GM21737 (cell line): ENCODE data around the gene FAM83E.
"Not testable (repeated sequence)": the region's sequence is repeated elsewhere in the genome, so short reads cannot be mapped to it uniquely, and the experiment has no call there.

Source experiments
- ATAC-seq: cut with Tn5 transposase; IDR thresholded peaks from one replicate; pipeline ENCODE4 v1.9.1; 2021; ENCODE audit warnings: mild to moderate bottlenecking, moderate library complexity; ENCODE audit not compliant: unreplicated experiment

FAM83E gene

GRCh38 chr19:48614436-48615230 lies at the start of gene FAM83E:
FAM83E (minus strand) TSS chr19:48615076; CDS start chr19:48613372, 1,704 bp downstream.
- ATAC-seq: no peak

GRCh38 chr19:48664476-48664875 lies 49.6 kb upstream of the FAM83E start:
- no peak for ATAC-seq

DNA sequence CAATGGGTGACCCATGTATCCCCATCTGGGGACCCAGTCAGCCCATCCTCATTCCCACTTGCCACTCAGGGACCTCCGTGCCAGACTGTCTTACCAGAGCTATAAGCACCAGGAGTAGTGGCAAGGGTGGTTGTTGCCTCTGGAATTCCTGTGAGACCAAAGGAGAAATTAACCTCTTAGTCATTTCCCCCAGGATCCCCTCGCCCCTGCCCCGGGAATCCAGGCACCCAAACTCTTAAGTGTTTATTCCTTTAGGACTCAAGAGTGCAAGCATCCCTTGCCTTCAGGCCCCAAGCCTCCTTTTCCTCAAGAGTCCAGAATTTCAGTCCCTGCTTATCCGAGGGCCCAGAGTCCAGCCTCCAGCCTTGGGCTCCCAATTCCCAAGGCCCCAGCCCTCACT lies 48.8 kb upstream of the FAM83E start:
- no peak for ATAC-seq

DNA sequence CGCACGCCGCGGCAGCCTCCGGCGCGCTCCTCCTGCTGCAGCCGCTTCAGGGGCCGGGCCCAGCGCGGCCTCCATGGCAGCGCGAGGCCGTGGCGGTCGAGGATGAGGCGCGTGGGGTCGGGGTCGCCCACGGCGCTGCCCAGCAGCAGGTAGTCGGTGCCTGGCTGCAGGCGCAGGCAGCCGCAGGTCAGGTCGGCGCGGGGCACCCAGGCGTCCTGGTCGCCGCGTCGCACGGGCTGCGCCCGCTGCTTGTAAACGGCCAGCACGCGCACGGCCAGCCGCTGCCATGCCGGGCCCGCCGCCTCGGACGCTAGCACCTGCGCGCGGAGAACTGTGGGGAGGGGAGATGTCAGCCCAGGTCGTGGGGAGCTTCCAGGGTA lies 46.8 kb upstream of the FAM83E start:
- no peak for ATAC-seq

DNA sequence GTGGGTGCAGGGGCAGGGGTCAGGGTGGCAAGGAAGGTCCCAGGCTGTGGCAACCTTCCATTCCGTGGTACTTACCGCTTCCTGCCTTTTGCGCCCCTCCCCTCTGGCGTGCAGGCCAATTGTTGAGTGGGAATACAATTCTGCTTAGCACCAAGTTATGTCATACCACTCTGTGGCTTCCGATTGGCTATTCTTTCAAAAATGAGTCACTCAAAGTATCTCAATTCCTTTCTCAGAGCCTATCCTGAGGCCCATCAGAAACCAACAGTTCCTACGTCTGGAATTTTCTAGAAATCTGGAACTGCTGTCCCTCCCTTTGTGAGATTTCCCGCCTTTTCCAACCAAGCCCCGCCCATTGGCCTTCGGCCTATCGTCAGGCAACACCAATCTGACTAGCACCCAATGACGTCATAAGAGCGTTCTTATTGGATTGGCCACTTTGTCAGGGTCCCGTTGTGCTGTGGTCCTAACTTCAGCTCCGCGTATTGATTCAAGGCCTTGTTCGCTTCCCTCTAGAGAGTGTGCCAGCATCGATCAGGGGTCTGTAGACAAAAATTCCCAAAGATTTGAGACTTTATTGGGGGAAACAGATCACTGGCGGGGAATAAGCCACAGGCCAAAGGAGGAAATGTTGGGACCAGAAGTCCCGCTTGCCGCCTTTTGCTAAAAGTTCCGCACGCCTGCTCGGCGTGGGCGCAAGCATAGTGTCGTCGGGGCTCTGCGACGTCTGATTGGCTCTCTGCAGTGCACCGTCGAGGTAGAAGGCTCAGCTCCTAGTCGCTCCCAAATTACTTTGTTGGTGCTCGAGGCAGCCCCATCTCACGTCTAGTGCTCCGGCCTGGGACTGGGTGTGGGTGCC lies 46.2 kb upstream of the FAM83E start:
- ATAC-seq: peak; percentile 82

DNA sequence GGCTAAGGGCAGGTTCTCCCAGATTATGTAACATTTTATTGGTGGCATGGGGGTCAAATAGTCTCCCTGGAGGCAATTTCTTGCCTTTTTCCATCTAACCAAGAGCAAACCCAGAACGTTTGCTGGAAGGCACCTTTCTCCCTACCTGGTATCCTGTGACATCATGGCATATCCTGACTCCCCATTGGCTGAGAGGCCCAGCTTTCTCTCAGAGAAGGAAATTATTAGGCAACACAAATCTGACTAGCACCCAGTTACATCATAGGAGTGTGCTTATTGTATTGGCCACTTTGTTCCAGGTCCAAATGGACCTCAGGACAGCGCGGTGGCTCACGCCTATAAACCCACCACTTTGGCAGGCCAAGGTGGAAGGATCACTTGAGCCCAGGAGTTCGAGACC lies 44.9 kb upstream of the FAM83E start:
- ATAC-seq: no peak

- ATAC-seq: no peak
Measured at GRCh38 chr19:48658483-48658882, 43.6 kb upstream of the FAM83E start.

GRCh38 chr19:48657828-48658227 lies 43.0 kb upstream of the FAM83E start:
- not testable (repeated sequence) for ATAC-seq

- no peak for ATAC-seq
Measured at GRCh38 chr19:48656840-48657474, 42.1 kb upstream of the FAM83E start.

DNA sequence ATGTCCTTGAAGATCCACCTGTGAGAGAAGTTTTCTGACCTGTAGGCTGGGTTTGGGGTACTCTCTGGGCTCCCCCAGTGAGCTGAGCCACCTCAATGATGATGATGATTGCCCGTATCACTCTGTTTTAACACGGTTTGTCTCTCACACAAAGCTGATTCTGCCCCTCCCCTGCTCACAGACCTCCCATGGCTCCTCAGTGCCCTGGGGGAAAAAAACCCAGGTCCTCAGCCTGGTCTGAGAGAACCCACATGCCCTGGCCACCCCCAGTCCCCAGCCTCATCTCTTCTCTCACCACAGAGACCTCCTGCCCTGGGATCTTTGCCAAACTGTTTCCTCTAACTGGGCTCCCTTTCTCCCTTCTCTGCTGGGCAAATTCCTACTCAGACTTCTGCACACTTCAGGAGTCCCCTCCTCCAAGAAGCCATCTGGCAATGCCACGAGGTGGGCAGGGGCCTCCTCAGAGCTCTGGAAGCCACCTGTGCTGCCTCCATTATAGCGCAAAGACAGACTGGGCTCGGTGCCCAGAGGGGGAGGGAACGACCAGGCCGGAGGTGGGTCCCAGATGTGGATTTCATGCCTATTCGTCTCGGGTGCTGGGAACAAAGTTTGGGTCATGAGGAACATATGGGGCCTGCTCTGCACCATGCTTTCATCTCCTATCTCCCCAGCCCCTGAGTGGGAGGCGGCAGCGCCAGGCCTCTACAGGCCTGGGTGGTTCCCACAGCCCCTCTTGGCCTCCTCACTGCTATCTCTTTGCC lies 39.6 kb upstream of the FAM83E start:
- no peak for ATAC-seq

- no peak for ATAC-seq
Measured at GRCh38 chr19:48651683-48652048, 36.8 kb upstream of the FAM83E start.

DNA sequence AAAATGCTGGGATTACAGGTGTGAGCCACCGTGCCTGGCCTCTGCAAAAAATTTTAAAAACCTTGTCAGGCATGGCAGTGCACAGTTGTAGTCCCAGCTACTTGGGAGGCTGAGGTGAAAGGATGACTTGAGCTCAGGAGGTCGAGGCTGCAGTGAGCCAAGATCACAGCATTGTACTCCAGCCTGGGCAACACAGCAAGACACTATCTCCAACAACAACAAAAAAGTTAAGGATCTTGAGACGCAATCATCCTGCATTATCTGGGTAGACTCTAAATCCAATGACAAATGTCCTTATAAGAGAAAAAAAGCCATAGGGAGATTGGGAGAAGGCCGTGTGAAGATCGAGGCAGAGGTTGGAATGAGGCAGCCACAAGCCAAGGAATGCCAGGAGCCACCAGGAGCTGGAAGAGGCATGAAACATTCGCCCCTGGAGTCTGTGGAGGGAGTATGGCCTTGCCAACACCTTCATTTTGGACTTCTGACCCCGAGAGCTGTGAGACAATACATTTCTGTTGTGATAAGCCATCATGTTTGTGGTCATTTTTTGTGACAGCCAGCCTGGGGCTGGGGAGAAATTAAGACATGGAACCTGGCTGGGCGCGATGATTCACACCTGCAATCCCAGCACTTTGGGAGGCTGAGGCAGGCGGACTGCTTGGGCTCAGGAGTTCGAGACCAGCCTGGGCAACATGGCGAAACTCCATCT lies 36.3 kb upstream of the FAM83E start:
- no peak for ATAC-seq

GRCh38 chr19:48648134-48648533 lies 33.3 kb upstream of the FAM83E start:
- ATAC-seq: no peak

DNA sequence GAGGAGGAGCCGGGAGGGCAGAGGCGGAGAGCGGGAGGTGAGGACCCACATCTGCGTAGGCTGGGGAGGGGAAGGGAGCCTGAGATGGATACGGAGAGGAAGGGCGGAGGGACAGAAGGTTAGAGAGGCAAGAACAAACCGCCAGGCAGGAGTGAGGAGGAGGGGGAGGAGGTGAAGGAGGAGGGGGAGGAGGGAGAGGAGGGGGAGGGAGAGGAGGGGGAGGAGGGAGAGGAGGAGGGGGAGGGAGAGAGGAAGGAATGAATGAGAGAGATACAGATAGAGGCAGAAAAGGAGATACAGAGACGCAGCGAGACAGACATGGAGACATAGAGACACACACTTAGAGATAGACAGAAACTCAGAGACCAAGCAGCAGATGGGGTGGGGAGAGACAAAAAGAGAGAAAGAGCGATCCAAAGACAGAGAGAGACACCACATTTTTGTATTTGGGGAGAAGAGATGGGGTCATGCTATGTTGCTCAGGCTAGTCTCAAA lies 31.9 kb upstream of the FAM83E start:
- ATAC-seq: no peak

GRCh38 chr19:48646001-48646721 lies 31.3 kb upstream of the FAM83E start, which contains the start of gene CA11:
CA11 (minus strand) TSS chr19:48646187; CDS start chr19:48645632, 555 bp downstream.
- ATAC-seq: peak; percentile 76

GRCh38 chr19:48645620-48646000 lies 30.7 kb upstream of the FAM83E start:
- no peak for ATAC-seq

DNA sequence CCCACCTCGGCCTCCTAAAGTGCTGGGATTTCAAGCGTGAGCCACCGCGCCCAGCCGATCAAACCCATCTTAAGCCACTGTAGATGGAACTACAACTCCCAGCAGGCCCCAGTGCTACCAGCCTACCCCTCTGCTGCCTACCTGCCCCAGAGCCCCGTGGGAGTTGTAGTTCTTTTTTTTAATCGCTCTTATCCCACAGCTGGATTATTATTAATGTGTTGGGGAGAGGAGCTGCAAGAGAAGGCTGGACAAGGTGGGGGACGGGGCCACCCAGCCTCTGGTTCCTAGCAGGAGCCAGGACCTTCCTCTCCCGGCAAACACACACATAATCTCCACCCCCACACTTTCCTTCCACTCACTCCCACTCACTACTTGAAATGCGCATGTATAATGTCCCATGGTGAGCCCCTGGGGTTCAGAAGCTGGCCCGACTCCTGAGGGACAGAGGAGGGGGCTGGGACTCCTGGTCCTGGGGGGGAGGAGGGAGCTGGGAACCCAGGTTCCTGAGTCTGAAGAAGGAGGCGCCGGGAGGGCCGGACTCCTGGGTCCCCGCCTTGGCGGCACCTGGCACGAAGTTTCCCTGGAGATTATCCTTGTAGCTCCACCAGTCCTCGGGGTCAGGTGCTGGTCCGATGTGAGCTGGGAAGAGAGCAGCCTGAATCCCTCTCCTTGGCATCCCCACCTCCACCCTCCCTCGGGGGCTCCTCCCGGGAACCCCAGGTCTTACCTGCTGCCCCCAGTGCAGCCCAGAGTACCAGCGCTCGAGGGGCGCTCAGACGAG lies 30.2 kb upstream of the FAM83E start:
- ATAC-seq: no peak

DNA sequence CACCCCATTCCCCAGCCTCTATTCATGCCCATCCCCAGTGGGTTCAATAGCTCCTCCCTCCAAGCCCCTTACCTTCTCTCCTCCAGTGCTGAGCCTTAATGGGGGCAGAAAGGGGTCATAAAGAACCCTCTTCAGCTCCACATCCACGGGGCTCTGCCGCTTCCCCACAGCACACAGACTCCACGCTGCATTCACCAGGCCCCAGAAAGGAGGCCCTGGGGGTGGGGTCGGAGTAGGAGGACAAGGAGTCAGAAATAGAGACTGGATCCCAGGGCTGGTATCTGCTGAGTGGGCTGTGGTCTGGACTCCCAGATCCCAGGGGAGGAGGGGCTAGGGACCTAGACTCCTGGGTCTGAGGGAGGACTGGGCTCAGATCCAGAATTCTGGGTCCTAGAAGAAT lies 29.5 kb upstream of the FAM83E start:
- no peak for ATAC-seq

GRCh38 chr19:48642862-48643261 lies 28.0 kb upstream of the FAM83E start:
- no peak for ATAC-seq
